Keratinocyte (primary cell): Measurements from ENCODE around the gene KCNJ6. TPM values are rescaled to one million over a fixed set of nuclear protein-coding genes. Genes with fewer than 3 reads are reported as not detected.
A peak's percentile ranks its signal among the peaks of the same experiment; 100 is the strongest.

Experiments used
- DNase-seq: peaks from one replicate; pipeline ENCODE4 v3.0.0-alpha.2; 2011; ENCODE audit warnings: low read depth, missing footprints, low spot score
- FAIRE-seq: peaks from 2 replicates; lab custom pipeline; 2011; peaks lifted over from hg19 to GRCh38; lab: Jason Lieb, UNC
- H2AFZ ChIP-seq: 2 replicates; pipeline ENCODE4 v1.6.0; 2012; ENCODE audit warnings: low read length, control low read depth, inconsistent platforms; ENCODE audit not compliant: control insufficient read depth
- H3K27ac ChIP-seq: 2 replicates; pipeline ENCODE4 v1.5.1; 2011; ENCODE audit warnings: low read length; ENCODE audit not compliant: control insufficient read depth, insufficient read depth
- H3K27me3 ChIP-seq: 3 replicates; pipeline ENCODE4 v1.6.0; 2011; ENCODE audit warnings: low read length; ENCODE audit not compliant: control insufficient read depth, insufficient read depth; ENCODE audit errors: extremely low read depth
- H3K36me3 ChIP-seq, 2 experiments: 2 replicates in 1 of 2; 3 replicates in 1 of 2; pipeline ENCODE4 v1.5.1; 2011; ENCODE audit warnings: low read length in 2 of 2, mild to moderate bottlenecking in 1 of 2; ENCODE audit not compliant: control insufficient read depth in 2 of 2, insufficient read depth in 2 of 2; ENCODE audit errors: extremely low read depth in 1 of 2
- H3K4me1 ChIP-seq: 3 replicates; pipeline ENCODE4 v1.5.1; 2011; ENCODE audit warnings: low read length; ENCODE audit not compliant: control insufficient read depth, insufficient read depth; ENCODE audit errors: extremely low read depth
- H3K4me2 ChIP-seq: 3 replicates; pipeline ENCODE4 v1.6.0; 2011; ENCODE audit warnings: low read depth, low read length; ENCODE audit not compliant: control insufficient read depth, insufficient read depth; ENCODE audit errors: extremely low read depth
- H3K4me3 ChIP-seq, 3 experiments: fragments of 200-600 bp in 1 of 3; sonication (generic) in 1 of 3; 2 replicates in 2 of 3; 3 replicates in 1 of 3; pipeline ENCODE4 v1.5.1; 2011 to 2016; ENCODE audit warnings: low read length in 3 of 3, mild to moderate bottlenecking in 3 of 3, control low read depth in 2 of 3, inconsistent platforms in 1 of 3, low read depth in 1 of 3, mixed read lengths in 1 of 3, mixed run types in 1 of 3, moderate library complexity in 1 of 3; ENCODE audit not compliant: control insufficient read depth in 2 of 3, insufficient read depth in 2 of 3; ENCODE audit errors: extremely low read depth in 1 of 3
- H3K79me2 ChIP-seq: 2 replicates; pipeline ENCODE4 v1.6.0; 2012; ENCODE audit warnings: low read length; ENCODE audit not compliant: control insufficient read depth, insufficient read depth
- H3K9ac ChIP-seq: 3 replicates; pipeline ENCODE4 v1.6.0; 2011; ENCODE audit warnings: low read length; ENCODE audit not compliant: control insufficient read depth, insufficient read depth; ENCODE audit errors: extremely low read depth
- H3K9me1 ChIP-seq: 3 replicates; pipeline ENCODE4 v1.6.0; 2011; ENCODE audit warnings: low read length; ENCODE audit not compliant: control insufficient read depth, insufficient read depth; ENCODE audit errors: extremely low read depth
- H3K9me3 ChIP-seq: 2 replicates; pipeline ENCODE4 v1.5.1; 2012; ENCODE audit warnings: low read depth, low read length; ENCODE audit not compliant: control insufficient read depth
- H4K20me1 ChIP-seq: 3 replicates; pipeline ENCODE4 v1.6.0; 2011; ENCODE audit warnings: low read length; ENCODE audit not compliant: control insufficient read depth, insufficient read depth; ENCODE audit errors: extremely low read depth
- EZH2 ChIP-seq: IDR thresholded peaks from one replicate; pipeline ENCODE4 v1.6.1; 2012; ENCODE audit warnings: inconsistent platforms, mild to moderate bottlenecking, low read length, moderate library complexity
- dilution Hi-C: fragments of 300-500 bp; cut with MboI; formaldehyde crosslinking; loops from one replicate; pipeline ENCODE4 v1.7.0; 2020; ENCODE audit warnings: low sequenced_read_pairs; ENCODE audit not compliant: extremely low pct_ligation_motif_present
- polyA plus RNA-seq, 5 experiments: library from polyadenylated mRNA; depleted of rRNA in 3 of 5; stranded (reverse) in 3 of 5; stranded (forward) in 1 of 5; unstranded in 1 of 5; fragments of >200 nt; gene quantifications; 1 replicate in 1 of 5; 2 replicates in 3 of 5; 3 replicates in 1 of 5; pipeline versions ENCODE4 v1.2.1 to v1.2.3, GENCODE V29; 2011 to 2012; ENCODE audit warnings: missing spikeins in 2 of 5, low read depth in 1 of 5, low replicate concordance in 1 of 5
- TF ChIP-seq, protein P1 (sequence below), 3 experiments: IDR thresholded peaks in 1 of 3; conservative IDR thresholded peaks in 1 of 3; optimal IDR thresholded peaks in 1 of 3; 2 replicates in 2 of 3; 3 replicates in 1 of 3; pipeline versions ENCODE3 to v1.5.1; 2011; ENCODE audit warnings: low read length in 3 of 3, mild to moderate bottlenecking in 3 of 3, moderate library complexity in 2 of 3, control low read depth in 1 of 3, inconsistent platforms in 1 of 3; ENCODE audit not compliant: insufficient read depth in 2 of 3; ENCODE audit errors: extremely low read depth in 1 of 3

KCNJ6 gene
- polyA plus RNA-seq, 1 donor (not counting 4 experiments of a cell fraction or from before 2014, with no cell fraction given), result not detected

DNA sequence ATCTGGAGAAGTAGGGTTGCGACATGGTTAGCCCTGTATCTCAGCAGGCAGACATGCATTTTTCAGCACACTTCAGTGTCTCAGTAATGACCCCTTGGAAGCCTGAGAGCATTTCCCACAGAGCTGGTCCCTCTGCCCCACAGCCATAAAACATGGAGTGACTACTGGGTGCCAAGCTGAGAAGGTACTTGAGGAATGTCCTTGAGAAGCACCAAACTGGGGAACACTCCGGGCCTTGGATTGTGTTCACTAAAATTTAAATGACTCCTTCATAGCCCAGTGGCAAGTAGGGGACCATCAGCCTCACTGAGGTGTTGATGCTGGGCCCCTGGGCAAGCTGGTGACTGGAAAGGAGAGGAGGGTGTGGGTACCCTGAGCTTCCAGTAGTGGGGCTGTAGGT lies 54.7 kb downstream of the KCNJ6 start:
- dilution Hi-C loops, result no loop called here
- H3K4me2 ChIP-seq, result no peak overlapping the region
- H3K27me3 ChIP-seq, result no peaks in the 10 kb centered on the region
- DNase-seq (no peak), FAIRE-seq (no peak)
- H3K4me3 ChIP-seq, result no peak overlapping the region
- TF ChIP-seq EZH2, result no peak
- TF ChIP-seq, protein P1, sequence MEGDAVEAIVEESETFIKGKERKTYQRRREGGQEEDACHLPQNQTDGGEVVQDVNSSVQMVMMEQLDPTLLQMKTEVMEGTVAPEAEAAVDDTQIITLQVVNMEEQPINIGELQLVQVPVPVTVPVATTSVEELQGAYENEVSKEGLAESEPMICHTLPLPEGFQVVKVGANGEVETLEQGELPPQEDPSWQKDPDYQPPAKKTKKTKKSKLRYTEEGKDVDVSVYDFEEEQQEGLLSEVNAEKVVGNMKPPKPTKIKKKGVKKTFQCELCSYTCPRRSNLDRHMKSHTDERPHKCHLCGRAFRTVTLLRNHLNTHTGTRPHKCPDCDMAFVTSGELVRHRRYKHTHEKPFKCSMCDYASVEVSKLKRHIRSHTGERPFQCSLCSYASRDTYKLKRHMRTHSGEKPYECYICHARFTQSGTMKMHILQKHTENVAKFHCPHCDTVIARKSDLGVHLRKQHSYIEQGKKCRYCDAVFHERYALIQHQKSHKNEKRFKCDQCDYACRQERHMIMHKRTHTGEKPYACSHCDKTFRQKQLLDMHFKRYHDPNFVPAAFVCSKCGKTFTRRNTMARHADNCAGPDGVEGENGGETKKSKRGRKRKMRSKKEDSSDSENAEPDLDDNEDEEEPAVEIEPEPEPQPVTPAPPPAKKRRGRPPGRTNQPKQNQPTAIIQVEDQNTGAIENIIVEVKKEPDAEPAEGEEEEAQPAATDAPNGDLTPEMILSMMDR (optimal IDR thresholded peaks at IDR 0.05 in 1 of 3, IDR thresholded peaks at IDR 0.05 in 1 of 3, conservative IDR thresholded peaks at IDR 0.05 in 1 of 3; ENCODE audit: extremely low read depth in 1 of 3, insufficient read depth in 2 of 3, low read length in 3 of 3), result no peak
- H3K4me1 ChIP-seq, result no peaks in the 10 kb centered on the region
- no peak overlapping the region for H3K9ac ChIP-seq
- no peaks in the 10 kb centered on the region for H4K20me1 ChIP-seq
- no peak overlapping the region for H3K27ac ChIP-seq
- no peaks in the 10 kb centered on the region for H3K9me1 ChIP-seq
- H2AFZ ChIP-seq, result no peak overlapping the region
- H3K9me3 ChIP-seq, result no peaks in the 10 kb centered on the region
- no peaks in the 10 kb centered on the region for H3K79me2 ChIP-seq
- no peaks in the 10 kb centered on the region for H3K36me3 ChIP-seq

DNA sequence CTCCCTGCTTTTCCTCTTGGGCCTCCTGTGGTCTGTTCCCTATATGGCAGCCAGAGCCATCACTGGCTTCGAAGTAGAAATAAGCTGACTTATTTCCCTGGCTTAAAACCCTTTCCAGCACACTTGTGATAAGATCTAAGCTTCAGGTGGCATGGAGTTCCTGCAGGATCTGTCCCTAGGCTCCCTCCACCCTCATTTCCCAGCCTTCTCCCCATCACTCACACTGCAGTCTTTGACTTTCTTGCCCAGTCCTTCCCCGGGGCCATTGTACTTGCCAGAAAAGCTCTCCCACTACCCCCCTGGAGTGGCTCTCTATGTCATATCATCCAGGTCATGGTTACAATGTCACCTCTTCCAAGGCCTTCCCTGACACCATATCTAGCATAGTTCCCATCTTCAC lies 55.8 kb downstream of the KCNJ6 start:
- H3K27me3 ChIP-seq, result no peaks in the 10 kb centered on the region
- H3K9me3 ChIP-seq, result no peaks in the 10 kb centered on the region
- H4K20me1 ChIP-seq, result no peaks in the 10 kb centered on the region
- FAIRE-seq (peak; percentile 20), DNase-seq (no peak)
- H3K4me2 ChIP-seq, result no peak overlapping the region
- no peaks in the 10 kb centered on the region for H3K4me1 ChIP-seq
- H3K36me3 ChIP-seq, result no peaks in the 10 kb centered on the region
- no peak for TF ChIP-seq EZH2
- TF ChIP-seq, protein P1 (optimal IDR thresholded peaks at IDR 0.05 in 1 of 3, IDR thresholded peaks at IDR 0.05 in 1 of 3, conservative IDR thresholded peaks at IDR 0.05 in 1 of 3; ENCODE audit: extremely low read depth in 1 of 3, insufficient read depth in 2 of 3, low read length in 3 of 3), result no peak
- H3K79me2 ChIP-seq, result no peaks in the 10 kb centered on the region
- H3K9me1 ChIP-seq, result no peaks in the 10 kb centered on the region
- no peak overlapping the region for H3K9ac ChIP-seq
- H3K27ac ChIP-seq, result no peak overlapping the region
- dilution Hi-C loops, result no loop called here
- H3K4me3 ChIP-seq, result no peak overlapping the region
- H2AFZ ChIP-seq, result no peak overlapping the region
